SK-N-SH (cell line): ENCODE measurements around the gene KIF13A.

ENCODE experiments used
- CTCF ChIP-seq: fragments of 200-600 bp; sonication (generic); IDR thresholded peaks from 2 replicates; pipeline ENCODE4 v1.6.1; 2017; ENCODE audit warnings: antibody characterized with exemption, mild to moderate bottlenecking, moderate library complexity
- FOXJ3 ChIP-seq: sonication (generic); formaldehyde crosslinking; IDR thresholded peaks from 2 replicates; pipeline ENCODE4 v1.5.1; 2020; ENCODE audit warnings: mild to moderate bottlenecking, missing genetic modification reagents
- FOXM1 ChIP-seq: IDR thresholded peaks from 2 replicates; pipeline ENCODE4 v1.4.0; 2012; ENCODE audit warnings: low read depth, mild to moderate bottlenecking
- MAX ChIP-seq: IDR thresholded peaks from 2 replicates; pipeline ENCODE4 v1.4.0; 2012; ENCODE audit warnings: low read depth
- MXI1 ChIP-seq: IDR thresholded peaks from 2 replicates; pipeline ENCODE4 v1.6.1; 2012; ENCODE audit warnings: mild to moderate bottlenecking, low read depth, low read length, improper control_type of control experiment
- NFIC ChIP-seq: IDR thresholded peaks from 2 replicates; pipeline ENCODE4 v1.4.0; 2012; ENCODE audit warnings: borderline replicate concordance
- RAD21 ChIP-seq: IDR thresholded peaks from 2 replicates; pipeline ENCODE4 v1.6.1; 2012; ENCODE audit warnings: mild to moderate bottlenecking, low read length
- TAF1 ChIP-seq: IDR thresholded peaks from 2 replicates; pipeline ENCODE4 v1.6.1; 2012; ENCODE audit warnings: low read depth, mild to moderate bottlenecking, low read length, moderate library complexity, borderline replicate concordance
- YY1 ChIP-seq: IDR thresholded peaks from 2 replicates; pipeline ENCODE4 v1.4.0; 2012; ENCODE audit warnings: low read depth, mild to moderate bottlenecking
- ZBTB33 ChIP-seq: IDR thresholded peaks from 2 replicates; pipeline ENCODE4 v1.4.0; 2012; ENCODE audit warnings: low read depth, borderline replicate concordance

GRCh38 chr6:17962436-17963031, 24.9 kb downstream of the KIF13A start:
- no peak for TF ChIP-seq CTCF
- TF ChIP-seq TAF1: no peak; the same call in 1 of the 2 replicates
- no peak for TF ChIP-seq FOXJ3 (CRISPR knock-in tag)
- TF ChIP-seq ZBTB33: 0 out of 2 replicates have a peak, but pooled peaks have one; percentile 44
- peak; percentile 63; the same call in 1 of the 2 replicates for TF ChIP-seq FOXM1
- TF ChIP-seq NFIC: peak; percentile 67
- TF ChIP-seq YY1: no peak
- no peak for TF ChIP-seq MXI1
- peak; percentile 60 for TF ChIP-seq MAX
- TF ChIP-seq RAD21: no peak
